Neuronal stem cell (in vitro differentiated cells): ENCODE results near the gene IGLL5.

Experiments
- DNase-seq: peaks from one replicate; pipeline ENCODE4 v3.0.0-alpha.2; 2013; ENCODE audit warnings: low spot score
- H2AFZ ChIP-seq: one replicate; pipeline ENCODE4 v1.6.1; 2013; ENCODE audit warnings: mild to moderate bottlenecking, low read length, inconsistent platforms
- H2AK5ac ChIP-seq: 2 replicates; pipeline ENCODE4 v1.6.1; 2013; ENCODE audit warnings: low read depth, mild to moderate bottlenecking, inconsistent platforms, low read length, moderate library complexity, mixed read lengths
- H2BK120ac ChIP-seq: 2 replicates; pipeline ENCODE4 v1.6.1; 2013; ENCODE audit warnings: low read depth, mild to moderate bottlenecking, inconsistent platforms, low read length, moderate library complexity, mixed read lengths
- H2BK12ac ChIP-seq: one replicate; pipeline ENCODE4 v1.6.1; 2013; ENCODE audit warnings: low read length, inconsistent platforms
- H2BK15ac ChIP-seq: 2 replicates; pipeline ENCODE4 v1.6.1; 2013; ENCODE audit warnings: mild to moderate bottlenecking, low read length, inconsistent platforms, mixed read lengths
- H2BK5ac ChIP-seq: one replicate; pipeline ENCODE4 v1.6.1; 2013; ENCODE audit warnings: inconsistent platforms, mild to moderate bottlenecking, low read length, moderate library complexity
- H3K14ac ChIP-seq: one replicate; pipeline ENCODE4 v1.6.1; 2013; ENCODE audit warnings: low read length, inconsistent platforms
- H3K18ac ChIP-seq: 2 replicates; pipeline ENCODE4 v1.6.1; 2013; ENCODE audit warnings: low read length, inconsistent platforms
- H3K23ac ChIP-seq: 2 replicates; pipeline ENCODE4 v1.6.1; 2013; ENCODE audit warnings: low read depth, mild to moderate bottlenecking, mixed read lengths, low read length, inconsistent platforms; ENCODE audit not compliant: poor library complexity
- H3K27ac ChIP-seq: replicated peaks from 3 replicates; pipeline ENCODE4 v1.5.1; 2013; ENCODE audit warnings: low read length, inconsistent platforms
- H3K27me3 ChIP-seq, 3 experiments: 2 replicates each; pipeline ENCODE4 v1.6.1; 2013; ENCODE audit warnings: low read length in 3 of 3, mild to moderate bottlenecking in 2 of 3, inconsistent platforms in 1 of 3, low read depth in 1 of 3, mixed read lengths in 1 of 3, moderate library complexity in 1 of 3; ENCODE audit not compliant: control insufficient read depth in 3 of 3, insufficient read depth in 3 of 3
- H3K36me3 ChIP-seq, 2 donors: replicated peaks in 1 of 2; 2 replicates each; pipeline ENCODE4 v1.6.1; 2013; ENCODE audit warnings: low read length in 2 of 2; ENCODE audit not compliant: control insufficient read depth in 2 of 2, insufficient read depth in 2 of 2
- H3K4ac ChIP-seq: 2 replicates; pipeline ENCODE4 v1.6.1; 2013; ENCODE audit warnings: inconsistent platforms, mild to moderate bottlenecking, low read length, moderate library complexity
- H3K4me1 ChIP-seq, 2 donors: 1 replicate in 1 of 2; 2 replicates in 1 of 2; pipeline ENCODE4 v1.6.1; 2013; ENCODE audit warnings: low read length in 2 of 2, low read depth in 1 of 2; ENCODE audit not compliant: control insufficient read depth in 2 of 2, insufficient read depth in 1 of 2
- H3K4me2 ChIP-seq: one replicate; pipeline ENCODE4 v1.6.1; 2013; ENCODE audit warnings: mild to moderate bottlenecking, low read length, inconsistent platforms; ENCODE audit not compliant: insufficient read depth, poor library complexity, severe bottlenecking
- H3K4me3 ChIP-seq, 2 donors: 2 replicates each; pipeline ENCODE4 v1.5.1; 2013; ENCODE audit warnings: low read length in 2 of 2, mild to moderate bottlenecking in 2 of 2, inconsistent platforms in 1 of 2, moderate library complexity in 1 of 2
- H3K79me1 ChIP-seq: one replicate; pipeline ENCODE4 v1.6.1; 2013; ENCODE audit warnings: low read depth, mild to moderate bottlenecking, inconsistent platforms, low read length, moderate library complexity
- H3K9ac ChIP-seq: one replicate; pipeline ENCODE4 v1.6.1; 2013; ENCODE audit warnings: mild to moderate bottlenecking, low read depth, low read length, inconsistent platforms; ENCODE audit not compliant: poor library complexity
- H3K9me3 ChIP-seq, 2 donors: replicated peaks in 1 of 2; 2 replicates each; pipeline versions ENCODE3 to v1.6.1; 2013; ENCODE audit warnings: low read length in 2 of 2, mild to moderate bottlenecking in 2 of 2, inconsistent platforms in 1 of 2, low read depth in 1 of 2, mixed read lengths in 1 of 2, moderate library complexity in 1 of 2; ENCODE audit not compliant: control insufficient read depth in 2 of 2, insufficient read depth in 1 of 2
- H4K8ac ChIP-seq: one replicate; pipeline ENCODE4 v1.6.1; 2013; ENCODE audit warnings: low read depth, mild to moderate bottlenecking, inconsistent platforms, low read length, moderate library complexity
- H4K91ac ChIP-seq: one replicate; pipeline ENCODE4 v1.6.1; 2013; ENCODE audit warnings: low read length, low read depth, mild to moderate bottlenecking, inconsistent platforms; ENCODE audit not compliant: poor library complexity
- WGBS, 2 donors: extraction: QIAGEN DNeasy Blood & Tissue Kit; methylation state at CpG; one replicate each; pipeline ENCODE4 v1.1.7; 2013; ENCODE audit warnings: missing lambda C conversion rate in 2 of 2, mixed read lengths in 1 of 2; ENCODE audit not compliant: insufficient read length in 2 of 2, insufficient replicate concordance in 1 of 2; ENCODE audit errors: extremely low coverage in 2 of 2; 5-methylcytosine and 5-hydroxymethylcytosine counted together

IGLL5 gene

DNA sequence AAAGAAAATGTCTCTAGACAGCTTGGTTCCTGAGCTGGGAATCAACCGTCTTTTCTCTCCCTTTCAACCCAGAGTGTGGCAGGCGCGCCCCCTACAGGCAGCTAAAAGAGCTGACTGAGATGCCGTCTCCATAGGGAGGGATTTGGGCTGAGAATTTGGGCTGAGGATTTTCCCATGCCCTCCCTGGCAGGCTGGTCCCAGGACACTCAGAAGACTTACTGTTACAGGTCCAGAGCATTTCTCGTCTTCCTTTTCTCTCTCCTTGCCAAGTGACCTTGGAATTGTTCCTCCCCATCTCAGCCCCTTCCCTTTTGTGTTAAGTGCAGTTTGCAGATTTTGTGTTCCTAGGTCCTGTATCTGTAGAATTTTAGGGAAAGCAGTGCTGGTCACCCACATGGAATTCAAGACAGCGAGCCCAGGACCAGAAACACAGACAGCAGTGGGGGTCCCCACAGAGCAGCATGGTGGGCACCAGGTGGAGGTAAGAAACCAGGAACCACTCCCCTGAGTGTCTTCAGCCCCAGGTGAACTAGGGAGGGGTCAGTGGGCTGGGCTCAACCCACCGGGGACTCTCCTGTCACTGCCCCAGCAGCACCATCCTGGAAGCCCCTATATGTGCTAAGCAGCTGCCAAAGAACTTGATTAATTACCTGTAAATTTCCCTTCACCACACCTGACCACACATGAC is 9.9 kb upstream of the IGLL5 start:
- Histone ChIP-seq H4K8ac (no peak overlapping the region), H4K91ac (no peak overlapping the region), H3K18ac (no peak overlapping the region), H3K79me1 (no peaks in the 10 kb centered on the region), H2AK5ac (no peak overlapping the region), H3K9ac (no peak overlapping the region), H2BK120ac (no peak overlapping the region), H3K14ac (no peak overlapping the region), H2BK15ac (no peak overlapping the region), H3K4ac (no peak overlapping the region), H3K27ac (no peak overlapping the region), H3K27me3 (no peaks in the 10 kb centered on the region), H3K36me3 (no peaks in the 10 kb centered on the region), H3K9me3 (no peaks in the 10 kb centered on the region), H3K4me3 (no peak overlapping the region), H3K23ac (no peak overlapping the region), H3K4me2 (no peak overlapping the region), H3K4me1 (no peaks in the 10 kb centered on the region), H2BK12ac (no peak overlapping the region), H2BK5ac (no peak overlapping the region), H2AFZ (no peak overlapping the region)
- WGBS, 2 donors = no CpG with 5 or more reads among the region's 7 CpGs
- DNase-seq = peak; percentile 64

DNA sequence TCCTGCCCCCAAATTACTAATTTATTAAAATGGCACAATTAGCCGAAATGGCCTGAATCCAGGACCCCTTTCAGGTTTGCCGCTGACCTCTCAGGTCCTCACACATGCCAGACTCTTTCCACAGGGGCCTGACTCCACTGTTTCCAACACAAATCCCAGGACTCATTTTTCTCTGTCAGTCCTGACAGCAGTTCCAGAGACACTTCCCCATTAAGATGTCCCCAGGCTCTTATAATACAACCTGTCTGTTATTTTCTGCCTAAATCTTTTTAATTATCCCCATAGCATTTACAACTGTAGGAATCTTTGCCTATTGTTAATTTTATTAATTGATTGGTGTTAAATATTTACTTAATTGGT is 9.4 kb upstream of the IGLL5 start:
- no peaks in the 10 kb centered on the region for H3K4me1 ChIP-seq
- no peak overlapping the region for H2BK5ac ChIP-seq
- H3K79me1 ChIP-seq = no peaks in the 10 kb centered on the region
- no CpG with 5 or more reads among the region's 2 CpGs for WGBS, 2 donors
- no peak overlapping the region for H2BK12ac ChIP-seq
- no peaks in the 10 kb centered on the region for H3K27me3 ChIP-seq
- no peak overlapping the region for H2AFZ ChIP-seq
- no peak overlapping the region for H3K4me2 ChIP-seq
- no peak overlapping the region for H3K18ac ChIP-seq
- no peak overlapping the region for H4K8ac ChIP-seq
- no peak overlapping the region for H2AK5ac ChIP-seq
- no peak overlapping the region for H3K4me3 ChIP-seq
- H4K91ac ChIP-seq = no peak overlapping the region
- H2BK120ac ChIP-seq = no peak overlapping the region
- no peak for DNase-seq
- H3K27ac ChIP-seq = no peak overlapping the region
- H3K23ac ChIP-seq = no peak overlapping the region
- no peaks in the 10 kb centered on the region for H3K36me3 ChIP-seq
- no peak overlapping the region for H3K4ac ChIP-seq
- no peaks in the 10 kb centered on the region for H3K9me3 ChIP-seq
- no peak overlapping the region for H3K14ac ChIP-seq
- H3K9ac ChIP-seq = no peak overlapping the region
- H2BK15ac ChIP-seq = no peak overlapping the region

DNA sequence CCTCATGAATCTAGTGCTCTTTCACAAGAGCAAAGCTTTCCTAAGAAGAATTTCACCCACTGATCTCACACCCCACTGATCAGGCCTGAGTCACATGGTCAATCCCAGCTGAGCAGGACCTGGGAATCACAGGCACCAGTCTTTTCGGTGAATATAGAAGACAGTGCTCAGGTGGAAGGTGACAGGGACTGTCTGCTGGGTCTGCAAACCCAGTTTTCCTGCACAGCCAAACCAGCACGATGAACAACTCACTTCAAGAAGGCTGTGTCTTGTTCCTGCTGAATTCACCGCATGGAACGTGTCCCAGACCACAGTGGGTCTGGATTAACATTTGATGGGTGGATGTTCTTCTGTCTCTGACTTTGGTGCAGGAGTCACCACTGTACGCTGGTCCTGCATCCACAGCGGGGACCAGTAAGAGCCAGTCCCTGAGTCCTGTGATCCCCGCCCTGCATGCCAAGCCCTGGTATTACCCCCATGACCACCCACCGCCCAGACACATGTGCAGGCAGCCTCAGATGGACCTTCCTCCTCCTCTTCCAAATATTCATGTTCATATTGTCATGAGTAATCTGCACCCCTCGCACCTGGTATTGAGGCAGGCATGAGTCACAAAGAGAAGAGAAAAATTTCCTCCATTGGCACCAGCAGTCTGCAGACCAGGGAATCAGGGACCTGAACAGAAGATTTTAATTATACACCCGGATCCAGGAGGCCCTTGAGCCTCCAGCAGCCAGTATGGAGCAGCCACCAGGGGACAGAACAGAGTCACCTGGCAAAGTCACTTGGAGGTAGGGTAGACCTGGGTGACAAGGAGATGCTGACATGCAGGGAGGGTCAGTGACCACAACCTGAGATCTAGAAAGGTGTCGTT is 8.6 kb upstream of the IGLL5 start:
- Histone ChIP-seq H2BK15ac (no peak overlapping the region), H4K8ac (no peak overlapping the region), H2BK12ac (no peak overlapping the region), H3K9me3 (no peaks in the 10 kb centered on the region), H3K14ac (no peak overlapping the region), H3K9ac (no peak overlapping the region), H3K4ac (no peak overlapping the region), H3K79me1 (no peaks in the 10 kb centered on the region), H2AK5ac (no peak overlapping the region), H3K4me1 (no peaks in the 10 kb centered on the region), H3K27me3 (no peaks in the 10 kb centered on the region), H3K23ac (peak overlapping the region; percentile 4), H3K4me3 (no peak overlapping the region), H2AFZ (no peak overlapping the region), H3K36me3 (no peaks in the 10 kb centered on the region), H3K18ac (no peak overlapping the region), H3K27ac (no peak overlapping the region), H2BK120ac (no peak overlapping the region), H2BK5ac (no peak overlapping the region), H4K91ac (no peak overlapping the region), H3K4me2 (no peak overlapping the region)
- no peak for DNase-seq
- no CpG with 5 or more reads among the region's 11 CpGs for WGBS, 2 donors

DNA sequence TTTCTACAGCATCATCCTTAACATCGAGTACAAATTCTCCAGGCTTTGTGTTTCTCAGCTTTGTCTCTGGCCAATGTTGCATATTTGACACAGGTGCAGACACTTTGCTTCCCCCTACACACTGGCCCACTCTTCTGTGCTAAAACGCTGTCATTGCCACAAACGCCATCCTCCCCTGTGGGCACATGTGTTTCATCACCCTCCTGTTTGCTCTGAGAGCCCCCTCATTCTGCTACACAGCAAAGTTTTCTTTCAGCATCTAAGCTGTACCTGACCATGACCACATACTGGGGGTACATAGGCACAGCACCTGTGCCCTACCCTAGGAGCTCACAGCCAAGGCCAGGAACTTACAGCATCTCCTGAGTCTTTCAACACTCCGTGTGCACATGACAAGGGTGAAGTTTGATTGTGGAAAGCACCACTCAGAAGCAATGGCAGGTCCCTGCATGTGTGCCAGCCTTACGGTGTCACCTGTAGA is 7.9 kb upstream of the IGLL5 start:
- Histone ChIP-seq H3K14ac (no peak overlapping the region), H3K23ac (no peak overlapping the region), H3K9ac (no peak overlapping the region), H3K4ac (no peak overlapping the region), H4K91ac (no peak overlapping the region), H3K4me1 (no peaks in the 10 kb centered on the region), H2BK120ac (no peak overlapping the region), H3K27ac (no peak overlapping the region), H2BK5ac (no peak overlapping the region), H2AFZ (no peak overlapping the region), H3K18ac (no peak overlapping the region), H2AK5ac (no peak overlapping the region), H3K4me3 (no peak overlapping the region), H3K9me3 (no peaks in the 10 kb centered on the region), H3K36me3 (no peaks in the 10 kb centered on the region), H3K27me3 (no peaks in the 10 kb centered on the region), H2BK12ac (no peak overlapping the region), H3K79me1 (no peaks in the 10 kb centered on the region), H3K4me2 (no peak overlapping the region), H2BK15ac (no peak overlapping the region), H4K8ac (no peak overlapping the region)
- no peak for DNase-seq
- no CpG with 5 or more reads among the region's 5 CpGs for WGBS, 2 donors
